Endodermal cell (in vitro differentiated cells): ENCODE results near the gene FCHSD1. TPM values are rescaled to one million over a fixed set of nuclear protein-coding genes. Genes with fewer than 3 reads are reported as not detected.
A peak's percentile ranks its signal among the peaks of the same experiment; 100 is the strongest.

ENCODE experiments used
- DNase-seq: peaks from one replicate; pipeline ENCODE4 v3.0.0-alpha.2; 2017
- H3K27ac ChIP-seq: 2 replicates; pipeline ENCODE4 v1.5.1; 2013; ENCODE audit warnings: mild to moderate bottlenecking, low read depth, low read length, moderate library complexity
- H3K27me3 ChIP-seq: 2 replicates; pipeline ENCODE4 v1.6.1; 2013; ENCODE audit warnings: mild to moderate bottlenecking, low read length, moderate library complexity; ENCODE audit not compliant: insufficient read depth, control insufficient read depth, poor library complexity, severe bottlenecking
- H3K36me3 ChIP-seq: 2 replicates; pipeline ENCODE4 v1.7.0; 2013; ENCODE audit warnings: mild to moderate bottlenecking, low read length, moderate library complexity; ENCODE audit not compliant: control insufficient read depth, insufficient read depth
- H3K4me1 ChIP-seq: one replicate; pipeline ENCODE4 v1.7.0; 2013; ENCODE audit warnings: low read length; ENCODE audit not compliant: control insufficient read depth, insufficient read depth
- H3K4me3 ChIP-seq: 2 replicates; pipeline ENCODE4 v1.5.1; 2013; ENCODE audit warnings: mild to moderate bottlenecking, low read length, moderate library complexity
- H3K9ac ChIP-seq: 2 replicates; pipeline ENCODE4 v1.6.1; 2013; ENCODE audit warnings: mild to moderate bottlenecking, low read length, moderate library complexity; ENCODE audit not compliant: poor library complexity, severe bottlenecking; ENCODE audit errors: extremely low read depth
- H3K9me3 ChIP-seq: 2 replicates; pipeline ENCODE4 v1.6.1; 2013; ENCODE audit warnings: mild to moderate bottlenecking, low read length, moderate library complexity; ENCODE audit not compliant: control insufficient read depth
- H3K27ac Mint-ChIP-seq: 2 replicates; pipeline ENCODE4 v1.8.0; 2020; ENCODE audit warnings: mixed read lengths
- H3K27me3 Mint-ChIP-seq: 2 replicates; pipeline ENCODE4 v1.8.0; 2021; ENCODE audit warnings: mild to moderate bottlenecking, mixed read lengths; ENCODE audit not compliant: insufficient read depth
- H3K36me3 Mint-ChIP-seq: 2 replicates; pipeline ENCODE4 v1.8.0; 2020; ENCODE audit warnings: low read depth, mixed read lengths
- H3K4me1 Mint-ChIP-seq: 2 replicates; pipeline ENCODE4 v1.8.0; 2020; ENCODE audit warnings: mixed read lengths
- H3K4me3 Mint-ChIP-seq: 2 replicates; pipeline ENCODE4 v1.8.0; 2020; ENCODE audit warnings: mild to moderate bottlenecking, moderate library complexity, mixed read lengths
- H3K9me3 Mint-ChIP-seq: 2 replicates; pipeline ENCODE4 v1.8.0; 2020; ENCODE audit warnings: mild to moderate bottlenecking, mixed read lengths
- CTCF ChIP-seq: fragments of 200-600 bp; sonication (generic); conservative IDR thresholded peaks from 2 replicates; pipeline ENCODE4 v1.5.0; 2021; ENCODE audit warnings: antibody characterized with exemption, mild to moderate bottlenecking
- WGBS, 2 experiments: methylation state at CpG; one replicate each; pipeline versions ENCODE4 v1.1.5 to v1.1.7; 2013; ENCODE audit warnings: missing lambda C conversion rate in 2 of 2, mixed read lengths in 1 of 2; ENCODE audit not compliant: insufficient coverage in 1 of 2, insufficient read length in 1 of 2; 5-methylcytosine and 5-hydroxymethylcytosine counted together
- total RNA-seq, 2 donors: library from RNA; stranded (reverse); fragmentation: NEBNext Ultra II Directional in 1 of 2; extraction: Animal tissue kit (Norgen Biotek cat#: 25700) in 1 of 2; gene quantifications; 2 replicates in 1 of 2; 3 replicates in 1 of 2; pipeline ENCODE4 v1.2.1, GENCODE V29; 2021

The FCHSD1 gene
- total RNA-seq, 2 donors from 2014 or later: 34.8 to 41.7 TPM

- Histone ChIP-seq H3K9me3 (no peaks in the 10 kb centered on the region), H3K9ac (no peak overlapping the region), H3K36me3 (peaks cover 19% of the 10 kb centered on the region), H3K4me3 (no peak overlapping the region), H3K4me1 (peaks cover 6% of the 10 kb centered on the region), H3K27ac (no peak overlapping the region), H3K27me3 (no peaks in the 10 kb centered on the region)
- no peak for TF ChIP-seq CTCF
- H3K4me1 Mint-ChIP-seq: peaks cover 34% of the 10 kb centered on the region
- no peak for DNase-seq
- WGBS, 2 experiments: 94 to 100% methylated on average over 2 to 3 of the region's 3 CpGs
- peaks cover 13% of the 10 kb centered on the region for H3K36me3 Mint-ChIP-seq
- H3K4me3 Mint-ChIP-seq: no peak overlapping the region
- no peaks in the 10 kb centered on the region for H3K27me3 Mint-ChIP-seq
- no peaks in the 10 kb centered on the region for H3K9me3 Mint-ChIP-seq
- no peak overlapping the region for H3K27ac Mint-ChIP-seq
Observed at GRCh38 chr5:141609044-141609443, 42.2 kb downstream of the FCHSD1 start.

DNA sequence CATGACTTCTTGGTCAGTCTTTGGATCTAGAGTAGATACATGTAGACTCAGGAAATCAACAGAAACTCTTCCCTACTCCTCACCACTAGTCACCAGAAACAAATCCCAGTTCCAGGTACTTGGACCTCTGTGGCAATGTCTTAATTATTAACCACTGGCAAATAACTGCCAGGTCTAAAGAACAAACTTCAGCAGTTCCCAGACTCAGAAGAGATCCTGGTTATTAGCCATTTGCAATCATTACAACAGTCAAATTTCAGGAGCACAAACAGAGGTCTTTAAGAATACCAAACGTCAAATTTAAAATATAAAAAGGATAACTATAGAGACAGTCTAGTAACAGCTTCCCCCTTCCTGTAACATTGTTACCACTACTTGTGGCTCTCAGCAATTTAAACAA, 42.7 kb downstream of the FCHSD1 start:
- 100% methylated on average over 1 of the region's 1 CpG; no CpG with 5 or more reads in 1 of the 2 experiments for WGBS, 2 experiments
- H3K4me1 Mint-ChIP-seq: peaks cover 30% of the 10 kb centered on the region
- H3K4me3 ChIP-seq: no peak overlapping the region

GRCh38 chr5:141608046-141608445, 43.2 kb downstream of the FCHSD1 start:
- Mint-ChIP-seq H3K4me3 (no peak overlapping the region), H3K4me1 (peaks cover 26% of the 10 kb centered on the region), H3K27ac (peak overlapping the region; percentile 37)

More for the DNA sequence above, 42.7 kb downstream of the FCHSD1 start:
- peaks cover 19% of the 10 kb centered on the region for H3K36me3 ChIP-seq
- no peak for TF ChIP-seq CTCF
- H3K27ac ChIP-seq: no peak overlapping the region
- Mint-ChIP-seq H3K4me3 (no peak overlapping the region), H3K27ac (peak overlapping the region; percentile 37), H3K9me3 (no peaks in the 10 kb centered on the region), H3K36me3 (peaks cover 13% of the 10 kb centered on the region), H3K27me3 (no peaks in the 10 kb centered on the region)
- no peak overlapping the region for H3K9ac ChIP-seq
- no peaks in the 10 kb centered on the region for H3K9me3 ChIP-seq
- H3K27me3 ChIP-seq: no peaks in the 10 kb centered on the region
- peaks cover 1% of the 10 kb centered on the region for H3K4me1 ChIP-seq
- no peak for DNase-seq

More at GRCh38 chr5:141608046-141608445, 43.2 kb downstream of the FCHSD1 start:
- H3K27me3 Mint-ChIP-seq: no peaks in the 10 kb centered on the region
- WGBS, 2 experiments: 98% methylated on average over 2 of the region's 2 CpGs; no CpG with 5 or more reads in 1 of the 2 experiments
- no peak for TF ChIP-seq CTCF
- Histone ChIP-seq H3K27ac (no peak overlapping the region), H3K36me3 (peaks cover 19% of the 10 kb centered on the region), H3K4me1 (no peaks in the 10 kb centered on the region), H3K9ac (no peak overlapping the region), H3K9me3 (no peaks in the 10 kb centered on the region), H3K27me3 (no peaks in the 10 kb centered on the region), H3K4me3 (no peak overlapping the region)
- H3K36me3 Mint-ChIP-seq: peaks cover 13% of the 10 kb centered on the region
- H3K9me3 Mint-ChIP-seq: no peaks in the 10 kb centered on the region
- DNase-seq: no peak
